ENCODE data around the gene MYO10. TPM values are rescaled to one million over a fixed set of nuclear protein-coding genes. Genes with fewer than 3 reads are reported as not detected.

The MYO10 gene
- total RNA-seq, 2 experiments from 2014 or later: not detected

DNA sequence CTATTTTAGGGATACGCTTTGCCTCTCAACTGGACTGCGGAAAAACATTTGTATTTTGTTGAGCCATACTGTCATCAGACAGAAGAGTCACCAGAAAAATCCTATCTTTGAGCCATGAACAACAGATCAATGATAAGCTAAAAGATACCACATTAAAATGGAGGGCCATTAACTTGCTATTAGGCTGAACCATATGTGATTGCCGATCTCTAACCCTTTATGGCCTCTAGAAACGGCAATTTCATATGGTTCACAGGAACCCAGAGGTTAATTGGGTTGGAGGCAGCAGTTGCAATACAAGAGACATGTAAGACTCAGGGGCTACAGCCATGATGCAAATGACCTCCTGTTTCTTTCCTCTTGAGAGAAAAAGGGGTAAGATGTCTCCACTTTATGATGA lies 69.8 kb downstream of the MYO10 start:
- Mint-ChIP-seq H3K4me1 (no peaks in the 10 kb centered on the region), H3K27me3 (no peaks in the 10 kb centered on the region), H3K9me3 (no peaks in the 10 kb centered on the region), H3K36me3 (no peaks in the 10 kb centered on the region), H3K27ac (no peak overlapping the region), H3K4me3 (no peak overlapping the region)
- POLR2A ChIA-PET: no interaction called here
- ATAC-seq (ENCODE audit: low read depth) (no peak), DNase-seq (no peak)

DNA sequence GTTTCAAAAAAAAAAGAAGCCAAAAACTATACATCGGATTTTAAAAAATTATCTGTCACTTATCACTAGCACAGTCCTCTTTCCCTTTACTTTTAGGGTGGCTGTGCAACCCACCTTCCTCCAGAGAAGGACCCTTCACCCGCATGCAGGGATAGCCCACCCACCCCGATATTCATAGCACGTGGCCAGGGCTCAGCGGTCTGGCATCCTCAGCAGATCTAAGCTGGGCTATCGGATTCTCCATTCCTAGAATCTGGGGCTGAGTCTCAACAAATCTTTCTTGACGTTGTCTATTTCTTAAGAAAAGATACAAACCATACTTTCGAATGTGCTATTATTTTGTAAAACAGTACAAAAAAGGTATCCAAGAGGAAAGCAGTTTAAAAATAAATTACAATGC lies 70.9 kb downstream of the MYO10 start:
- Mint-ChIP-seq H3K4me3 (no peak overlapping the region), H3K27me3 (no peaks in the 10 kb centered on the region), H3K9me3 (no peaks in the 10 kb centered on the region), H3K4me1 (no peaks in the 10 kb centered on the region), H3K36me3 (no peaks in the 10 kb centered on the region), H3K27ac (no peak overlapping the region)
- DNase-seq (no peak), ATAC-seq (ENCODE audit: low read depth) (no peak)
- POLR2A ChIA-PET: no interaction called here

DNA sequence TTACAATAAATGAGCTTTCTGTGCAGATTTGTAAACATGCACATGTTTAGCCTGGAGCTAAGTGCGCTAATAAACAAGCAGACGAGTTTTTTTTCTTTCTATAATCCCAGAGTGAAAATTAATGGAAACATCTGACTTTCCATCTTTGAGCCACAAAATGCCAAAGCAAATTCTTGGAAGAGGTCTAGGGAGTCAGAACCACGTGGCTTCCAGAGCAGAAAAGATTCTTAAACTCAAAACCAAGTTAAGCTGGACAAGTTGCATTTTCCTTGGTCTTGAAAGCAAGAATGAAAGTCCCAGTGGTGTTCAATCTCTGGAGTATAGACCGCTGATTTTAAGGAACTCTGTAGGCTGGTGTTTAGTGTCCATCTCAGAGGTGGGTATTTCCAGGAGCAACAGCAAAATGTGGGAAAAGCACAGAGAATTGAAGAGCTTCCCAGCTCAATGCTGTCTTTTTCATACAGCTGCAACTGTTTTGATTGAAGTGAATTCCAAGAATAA lies 71.4 kb downstream of the MYO10 start:
- no peaks in the 10 kb centered on the region for H3K27me3 Mint-ChIP-seq
- POLR2A ChIA-PET: no interaction called here
- H3K27ac Mint-ChIP-seq: no peak overlapping the region
- no peak for ATAC-seq (ENCODE audit: low read depth)
- DNase-seq: no peak
- no peaks in the 10 kb centered on the region for H3K9me3 Mint-ChIP-seq
- no peaks in the 10 kb centered on the region for H3K36me3 Mint-ChIP-seq
- H3K4me1 Mint-ChIP-seq: no peaks in the 10 kb centered on the region
- H3K4me3 Mint-ChIP-seq: no peak overlapping the region

DNA sequence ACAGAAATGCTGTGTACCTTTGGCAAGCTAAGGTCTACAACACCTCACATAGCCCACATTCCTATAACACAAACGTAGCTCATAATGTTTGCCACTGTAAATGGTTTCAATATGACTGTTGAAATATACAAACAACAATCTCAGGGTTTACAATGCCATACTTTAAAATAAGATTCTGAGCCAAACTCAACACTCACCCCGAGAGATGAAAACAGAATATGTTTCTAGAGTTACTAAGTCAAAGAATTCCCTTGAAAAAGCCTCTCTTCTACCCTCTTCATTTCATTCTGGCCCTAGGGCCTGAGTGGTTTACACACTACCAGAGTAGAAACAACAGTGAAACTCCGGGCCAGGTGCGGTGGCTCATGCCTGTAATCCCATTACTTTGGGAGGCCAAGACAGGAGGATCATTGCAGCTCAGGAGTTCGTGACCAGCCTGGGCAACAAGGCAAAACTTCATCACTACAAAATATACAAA lies 72.6 kb downstream of the MYO10 start:
- no peaks in the 10 kb centered on the region for H3K36me3 Mint-ChIP-seq
- H3K4me1 Mint-ChIP-seq: no peaks in the 10 kb centered on the region
- no peaks in the 10 kb centered on the region for H3K27me3 Mint-ChIP-seq
- ATAC-seq (ENCODE audit: low read depth) (no peak), DNase-seq (no peak)
- no peak overlapping the region for H3K4me3 Mint-ChIP-seq
- POLR2A ChIA-PET: no interaction called here
- no peaks in the 10 kb centered on the region for H3K9me3 Mint-ChIP-seq
- H3K27ac Mint-ChIP-seq: no peak overlapping the region

DNA sequence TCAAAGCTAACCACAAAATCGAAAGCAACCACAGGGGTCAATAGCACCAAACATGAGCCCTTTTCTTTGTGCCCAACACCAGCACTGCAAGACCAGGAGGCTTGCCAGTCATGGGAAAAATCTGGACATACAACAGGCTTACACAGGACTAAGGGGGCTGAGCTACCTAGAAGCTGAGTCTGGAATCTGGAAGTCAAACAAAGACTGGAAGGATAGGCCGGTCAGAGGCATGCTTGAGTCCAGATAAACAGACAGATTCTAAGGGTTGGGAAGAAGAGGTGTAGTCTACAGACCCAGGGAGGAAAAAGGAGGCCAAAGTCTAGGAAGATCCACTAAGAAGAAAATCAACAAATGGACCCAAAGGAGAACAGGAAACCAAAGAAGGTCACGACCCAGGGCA lies 73.3 kb downstream of the MYO10 start:
- no peak overlapping the region for H3K27ac Mint-ChIP-seq
- H3K36me3 Mint-ChIP-seq: no peaks in the 10 kb centered on the region
- ATAC-seq (ENCODE audit: low read depth) (no peak), DNase-seq (no peak)
- H3K9me3 Mint-ChIP-seq: no peaks in the 10 kb centered on the region
- no peak overlapping the region for H3K4me3 Mint-ChIP-seq
- H3K4me1 Mint-ChIP-seq: no peaks in the 10 kb centered on the region
- POLR2A ChIA-PET: no interaction called here
- H3K27me3 Mint-ChIP-seq: no peaks in the 10 kb centered on the region

DNA sequence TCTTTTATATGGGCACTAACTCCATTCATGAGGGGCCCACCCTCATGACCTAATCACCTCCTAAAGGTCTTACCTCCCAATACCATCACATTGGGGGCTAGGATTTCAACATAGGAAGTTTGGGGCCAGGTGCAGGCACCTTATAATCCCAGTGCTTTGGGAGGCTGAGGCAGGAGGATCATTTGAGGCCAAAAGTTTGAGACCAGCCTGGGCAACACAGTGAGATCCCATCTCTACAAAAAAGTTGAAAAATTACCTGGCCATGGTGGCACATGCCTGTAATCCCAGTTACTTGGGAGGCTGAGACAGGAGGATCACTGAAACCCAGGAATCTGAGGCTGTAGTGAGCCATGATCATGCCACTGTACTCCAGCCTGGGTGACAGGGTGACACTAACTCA lies 76.7 kb downstream of the MYO10 start:
- no peaks in the 10 kb centered on the region for H3K36me3 Mint-ChIP-seq
- H3K4me1 Mint-ChIP-seq: no peaks in the 10 kb centered on the region
- no peak for DNase-seq
- H3K27me3 Mint-ChIP-seq: no peaks in the 10 kb centered on the region
- no peak overlapping the region for H3K27ac Mint-ChIP-seq
- no peak for ATAC-seq (ENCODE audit: low read depth)
- POLR2A ChIA-PET: no interaction called here
- H3K9me3 Mint-ChIP-seq: no peaks in the 10 kb centered on the region
- H3K4me3 Mint-ChIP-seq: no peak overlapping the region

DNA sequence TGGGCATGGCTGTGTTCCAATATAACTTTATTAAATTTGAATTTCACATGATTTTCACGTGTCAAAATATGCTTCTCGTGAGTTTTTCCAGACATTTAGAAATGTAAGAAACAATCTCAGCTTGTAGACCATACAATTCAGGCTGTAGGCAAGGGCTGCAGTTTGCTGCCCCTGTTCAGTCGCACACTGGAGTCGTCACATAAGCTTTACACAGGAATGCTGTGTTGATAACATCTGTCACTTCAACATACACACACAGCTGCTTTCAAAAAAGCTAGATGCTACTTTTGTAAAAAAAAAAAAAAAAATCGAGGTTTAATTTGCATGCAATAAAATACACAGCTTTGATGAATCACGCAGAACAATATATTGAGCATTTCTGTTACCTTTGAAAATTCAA lies 77.9 kb downstream of the MYO10 start:
- no peak overlapping the region for H3K4me3 Mint-ChIP-seq
- no peak overlapping the region for H3K27ac Mint-ChIP-seq
- H3K4me1 Mint-ChIP-seq: no peaks in the 10 kb centered on the region
- no peaks in the 10 kb centered on the region for H3K27me3 Mint-ChIP-seq
- POLR2A ChIA-PET: no interaction called here
- H3K9me3 Mint-ChIP-seq: no peaks in the 10 kb centered on the region
- DNase-seq (no peak), ATAC-seq (ENCODE audit: low read depth) (no peak)
- no peaks in the 10 kb centered on the region for H3K36me3 Mint-ChIP-seq

DNA sequence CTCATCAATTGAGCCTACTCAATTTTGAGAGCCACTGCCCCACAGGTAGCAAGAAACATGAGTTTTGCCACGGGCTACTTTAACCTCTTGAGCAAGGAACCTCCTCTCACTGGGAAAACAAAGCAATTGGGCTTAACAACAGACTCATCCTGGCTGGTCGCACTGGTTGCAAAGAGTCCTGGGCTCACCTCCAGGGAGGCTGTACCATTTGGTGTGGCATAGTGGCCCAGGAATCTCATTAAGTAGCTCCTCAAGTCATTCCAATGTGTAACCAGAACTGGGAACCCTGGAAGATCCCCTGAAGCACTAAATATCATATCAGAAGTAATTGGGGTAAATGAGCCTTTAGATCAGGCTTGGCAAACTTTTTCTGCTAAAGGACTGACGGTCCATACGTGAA lies 78.5 kb downstream of the MYO10 start:
- Mint-ChIP-seq H3K4me3 (no peak overlapping the region), H3K9me3 (no peaks in the 10 kb centered on the region), H3K27me3 (no peaks in the 10 kb centered on the region), H3K4me1 (no peaks in the 10 kb centered on the region), H3K36me3 (no peaks in the 10 kb centered on the region), H3K27ac (no peak overlapping the region)
- ATAC-seq (ENCODE audit: low read depth): no peak
- POLR2A ChIA-PET: no interaction called here
- no peak for DNase-seq

DNA sequence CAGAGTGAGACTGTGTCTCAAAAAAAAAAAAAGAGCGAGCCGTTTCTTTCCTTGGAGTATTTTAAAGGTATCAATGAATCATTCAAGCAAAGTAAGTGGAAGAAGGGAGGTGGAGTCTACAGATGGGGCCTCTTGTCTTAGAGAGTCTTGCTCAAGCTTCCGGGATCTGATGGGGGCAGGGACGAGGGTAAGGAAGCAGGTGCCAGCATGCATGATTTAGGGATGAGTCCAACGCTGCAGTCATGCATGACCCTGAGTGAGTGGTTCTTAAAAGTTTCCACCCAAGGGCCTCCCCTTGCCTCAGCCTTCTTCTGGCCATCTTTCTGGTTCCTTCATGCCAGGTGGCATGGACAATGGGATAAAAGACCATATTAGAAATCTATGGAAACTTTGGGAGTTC lies 79.6 kb downstream of the MYO10 start:
- Mint-ChIP-seq H3K36me3 (no peaks in the 10 kb centered on the region), H3K27me3 (no peaks in the 10 kb centered on the region), H3K4me1 (no peaks in the 10 kb centered on the region), H3K27ac (no peak overlapping the region), H3K9me3 (no peaks in the 10 kb centered on the region), H3K4me3 (no peak overlapping the region)
- POLR2A ChIA-PET: no interaction called here
- ATAC-seq (ENCODE audit: low read depth) (no peak), DNase-seq (no peak)

DNA sequence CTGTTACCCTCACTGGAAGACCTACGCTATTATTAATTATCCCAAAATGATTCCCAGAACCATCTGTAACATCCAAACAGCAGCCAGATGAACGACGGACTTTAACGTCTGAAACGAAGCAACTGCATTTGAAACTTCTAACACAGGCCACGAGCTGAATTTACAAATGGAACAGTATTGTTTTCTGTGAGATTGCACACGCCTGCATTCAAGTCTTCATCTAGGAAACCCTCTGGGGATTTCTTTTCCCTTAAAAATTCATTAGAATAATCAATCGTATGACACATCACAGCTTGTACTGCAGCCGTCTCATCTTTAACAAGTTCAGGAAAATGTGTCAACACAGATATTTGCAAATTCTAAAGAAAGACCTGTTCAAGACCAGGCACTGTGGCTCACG lies 80.2 kb downstream of the MYO10 start:
- no peaks in the 10 kb centered on the region for H3K27me3 Mint-ChIP-seq
- H3K4me1 Mint-ChIP-seq: no peaks in the 10 kb centered on the region
- H3K9me3 Mint-ChIP-seq: no peaks in the 10 kb centered on the region
- H3K27ac Mint-ChIP-seq: no peak overlapping the region
- ATAC-seq (ENCODE audit: low read depth) (no peak), DNase-seq (no peak)
- H3K36me3 Mint-ChIP-seq: no peaks in the 10 kb centered on the region
- POLR2A ChIA-PET: no interaction called here
- no peak overlapping the region for H3K4me3 Mint-ChIP-seq

DNA sequence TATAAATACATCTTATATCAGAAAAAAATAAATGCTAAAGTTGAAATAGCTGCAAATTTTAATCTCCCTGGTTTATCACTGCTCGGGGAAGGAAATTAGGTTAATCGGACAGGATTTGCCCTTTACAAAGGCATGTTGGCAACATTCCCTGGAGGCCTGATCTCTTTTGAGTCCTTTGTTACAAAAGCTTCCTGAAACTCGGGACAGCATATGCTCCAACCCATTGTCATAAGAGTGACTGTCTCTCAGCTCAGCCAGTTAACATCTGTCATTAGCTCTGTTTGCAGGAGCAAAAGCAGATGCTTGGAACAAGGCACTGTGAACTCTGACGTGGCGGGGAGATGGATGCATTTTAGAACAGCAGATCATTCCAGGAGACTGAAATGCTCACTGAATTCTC lies 80.6 kb downstream of the MYO10 start:
- H3K4me3 Mint-ChIP-seq: no peak overlapping the region
- ATAC-seq (ENCODE audit: low read depth) (no peak), DNase-seq (no peak)
- H3K36me3 Mint-ChIP-seq: no peaks in the 10 kb centered on the region
- H3K9me3 Mint-ChIP-seq: no peaks in the 10 kb centered on the region
- H3K27ac Mint-ChIP-seq: no peak overlapping the region
- POLR2A ChIA-PET: no interaction called here
- H3K4me1 Mint-ChIP-seq: no peaks in the 10 kb centered on the region
- no peaks in the 10 kb centered on the region for H3K27me3 Mint-ChIP-seq

DNA sequence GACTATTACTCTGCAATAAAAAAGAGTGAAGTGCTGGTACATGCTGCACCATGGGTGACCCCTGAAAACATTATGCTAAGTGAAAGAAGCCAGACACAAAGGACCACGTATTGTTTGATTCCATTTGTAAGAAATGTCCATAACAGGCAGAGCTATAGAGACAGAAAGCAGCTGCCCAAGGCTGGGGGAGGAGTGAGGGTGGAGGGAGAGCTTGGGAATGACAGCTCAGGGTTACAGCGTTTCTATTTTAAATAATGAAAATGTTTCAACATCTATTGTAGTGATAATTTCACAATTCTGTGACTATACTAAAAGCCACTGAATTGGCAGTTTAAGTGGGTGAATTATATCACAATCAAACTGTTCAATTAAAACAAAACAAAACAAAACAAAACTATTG lies 81.7 kb downstream of the MYO10 start:
- Mint-ChIP-seq H3K36me3 (no peaks in the 10 kb centered on the region), H3K4me3 (no peak overlapping the region), H3K9me3 (no peaks in the 10 kb centered on the region), H3K4me1 (no peaks in the 10 kb centered on the region), H3K27ac (no peak overlapping the region), H3K27me3 (no peaks in the 10 kb centered on the region)
- ATAC-seq (ENCODE audit: low read depth) (no peak), DNase-seq (no peak)
- POLR2A ChIA-PET: no interaction called here

DNA sequence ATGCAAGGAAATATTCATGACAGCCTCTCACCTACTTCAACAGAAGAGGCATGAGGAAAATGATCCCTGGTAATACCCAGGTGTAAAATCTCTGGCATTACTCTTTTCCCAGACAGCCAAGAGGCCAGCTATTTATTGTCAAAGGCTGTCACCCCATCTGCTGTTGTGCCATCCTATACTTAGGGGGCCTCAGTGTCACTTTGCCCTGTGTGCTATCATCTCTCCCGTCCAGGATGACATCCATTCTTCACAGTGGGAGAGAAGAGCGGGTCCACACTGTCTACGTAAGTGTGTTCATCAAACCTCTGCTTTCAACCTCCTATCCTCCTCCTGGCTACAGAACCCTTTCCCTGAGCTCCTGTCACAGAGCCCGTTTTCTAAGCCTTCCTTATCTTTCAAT lies 82.6 kb downstream of the MYO10 start:
- no peak for ATAC-seq (ENCODE audit: low read depth)
- H3K4me1 Mint-ChIP-seq: no peaks in the 10 kb centered on the region
- no peak for DNase-seq
- POLR2A ChIA-PET: no interaction called here
- no peaks in the 10 kb centered on the region for H3K9me3 Mint-ChIP-seq
- H3K27me3 Mint-ChIP-seq: no peaks in the 10 kb centered on the region
- H3K27ac Mint-ChIP-seq: no peak overlapping the region
- no peaks in the 10 kb centered on the region for H3K36me3 Mint-ChIP-seq
- no peak overlapping the region for H3K4me3 Mint-ChIP-seq

DNA sequence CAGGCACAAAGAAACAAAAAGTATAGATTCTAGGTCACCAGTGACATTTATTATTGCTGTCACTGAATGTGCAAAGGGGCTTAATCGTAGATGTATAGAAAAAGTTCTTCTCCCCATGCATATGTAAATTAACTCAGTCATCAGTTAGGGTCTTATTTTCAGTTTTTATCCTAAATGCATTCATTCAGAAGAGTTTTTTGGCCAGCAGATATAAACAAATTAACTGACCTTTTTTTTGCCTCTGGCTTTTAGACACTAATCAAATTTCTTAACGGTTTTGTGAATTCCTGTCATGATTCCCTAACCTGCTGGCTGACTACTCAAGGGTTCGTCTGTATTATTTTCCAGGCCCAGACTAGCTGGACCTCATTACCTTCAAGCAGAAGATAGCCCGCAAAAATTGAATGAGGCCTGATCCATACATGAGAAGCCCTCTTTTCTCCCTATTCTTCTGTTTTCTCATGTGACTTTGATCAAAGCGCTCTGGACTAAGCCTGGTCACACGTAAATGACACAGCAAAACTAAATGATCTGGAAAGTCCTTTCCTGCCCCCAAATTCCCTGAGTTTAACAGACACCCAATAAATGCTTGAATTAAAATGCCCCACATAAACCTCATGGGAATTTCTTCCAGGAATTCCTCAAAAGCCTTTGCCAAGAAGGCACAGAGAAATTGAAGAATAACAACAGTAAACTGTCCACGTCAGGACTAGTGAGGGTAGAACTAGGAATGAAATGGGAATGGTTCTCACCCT lies 83.7 kb downstream of the MYO10 start:
- POLR2A ChIA-PET: no interaction called here
- no peaks in the 10 kb centered on the region for H3K36me3 Mint-ChIP-seq
- H3K27me3 Mint-ChIP-seq: no peaks in the 10 kb centered on the region
- no peak overlapping the region for H3K4me3 Mint-ChIP-seq
- no peak overlapping the region for H3K27ac Mint-ChIP-seq
- no peaks in the 10 kb centered on the region for H3K4me1 Mint-ChIP-seq
- no peaks in the 10 kb centered on the region for H3K9me3 Mint-ChIP-seq
- ATAC-seq (ENCODE audit: low read depth) (no peak), DNase-seq (no peak)

DNA sequence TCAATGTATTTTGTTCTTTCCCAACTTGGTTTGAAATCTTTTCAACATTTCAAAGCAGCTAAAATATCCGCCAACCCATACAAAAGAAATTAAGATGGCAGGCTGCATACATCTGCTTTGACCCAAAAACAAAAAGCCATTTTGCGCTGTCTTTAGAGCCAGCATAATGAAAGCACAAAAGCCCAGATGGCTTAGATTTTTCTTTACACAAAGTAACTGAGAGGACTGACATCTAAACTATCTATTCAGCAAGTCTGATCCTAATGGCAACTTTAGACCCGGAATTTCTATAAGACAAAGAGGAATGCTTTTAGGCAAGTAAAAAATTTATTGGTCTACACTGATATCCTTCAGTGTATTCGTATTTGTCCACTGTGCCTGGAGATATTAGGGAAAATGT lies 86.3 kb downstream of the MYO10 start:
- POLR2A ChIA-PET: no interaction called here
- H3K4me1 Mint-ChIP-seq: no peaks in the 10 kb centered on the region
- no peaks in the 10 kb centered on the region for H3K9me3 Mint-ChIP-seq
- no peaks in the 10 kb centered on the region for H3K27me3 Mint-ChIP-seq
- DNase-seq (no peak), ATAC-seq (ENCODE audit: low read depth) (no peak)
- H3K4me3 Mint-ChIP-seq: no peak overlapping the region
- no peak overlapping the region for H3K27ac Mint-ChIP-seq
- H3K36me3 Mint-ChIP-seq: no peaks in the 10 kb centered on the region

Data from activated naive CD8-positive, alpha-beta T cell treated with anti-CD3 and anti-CD28 coated beads, Interleukin-2, amount 10 ng/mL, durations not matched to agents 7 days and 5 days (primary cell).